Measurements from ENCODE around the gene DERA.
"Not testable (repeated sequence)": the region's sequence is repeated elsewhere in the genome, so short reads cannot be mapped to it uniquely, and the experiment has no call there.

The DERA gene

GRCh38 chr12:16016748-16017147 lies 105.6 kb downstream of the DERA start:
- DNase-seq = no peak

- DNase-seq = no peak
Measured at GRCh38 chr12:16018306-16018705, 107.2 kb downstream of the DERA start.

- DNase-seq = no peak
Measured at GRCh38 chr12:16019136-16019535, 108.0 kb downstream of the DERA start.

- no peak for DNase-seq
Measured at GRCh38 chr12:16020031-16020430, 108.9 kb downstream of the DERA start.

- no peak for DNase-seq
Measured at GRCh38 chr12:16021026-16021425, 109.9 kb downstream of the DERA start.

GRCh38 chr12:16021676-16022075 lies 110.5 kb downstream of the DERA start:
- no peak for DNase-seq

GRCh38 chr12:16027002-16027401 lies 115.9 kb downstream of the DERA start:
- DNase-seq = no peak

GRCh38 chr12:16030744-16031143 lies 119.6 kb downstream of the DERA start:
- no peak for DNase-seq

- DNase-seq = no peak
Measured at GRCh38 chr12:16034136-16034817, 123.1 kb downstream of the DERA start.

GRCh38 chr12:16036073-16036472 lies 124.9 kb downstream of the DERA start:
- no peak for DNase-seq

GRCh38 chr12:16037533-16037932 lies 126.4 kb downstream of the DERA start:
- no peak for DNase-seq

- no peak for DNase-seq
Measured at GRCh38 chr12:16043480-16043879, 132.3 kb downstream of the DERA start.

- no peak for DNase-seq
Measured at GRCh38 chr12:16046266-16046665, 135.1 kb downstream of the DERA start.

GRCh38 chr12:16048511-16048910 lies 137.4 kb downstream of the DERA start:
- no peak for DNase-seq

- DNase-seq = no peak
Measured at GRCh38 chr12:16056910-16057309, 145.8 kb downstream of the DERA start.

- not testable (repeated sequence) for DNase-seq
Measured at GRCh38 chr12:16057351-16057751, 146.2 kb downstream of the DERA start.

GRCh38 chr12:16062611-16063010 lies 151.5 kb downstream of the DERA start:
- DNase-seq = no peak

GRCh38 chr12:16063726-16064125 lies 152.6 kb downstream of the DERA start:
- no peak for DNase-seq

- DNase-seq = no peak
Measured at GRCh38 chr12:16070113-16070512, 159.0 kb downstream of the DERA start.

GRCh38 chr12:16072678-16073077 lies 161.5 kb downstream of the DERA start:
- DNase-seq = no peak

GRCh38 chr12:16074894-16075293 lies 163.8 kb downstream of the DERA start:
- no peak for DNase-seq

GRCh38 chr12:16075887-16076286 lies 164.8 kb downstream of the DERA start:
- DNase-seq = no peak

- no peak for DNase-seq
Measured at GRCh38 chr12:16076557-16076956, 165.4 kb downstream of the DERA start.

GRCh38 chr12:16076970-16077522 lies 165.9 kb downstream of the DERA start:
- DNase-seq = no peak

GRCh38 chr12:16086462-16086861 lies 175.3 kb downstream of the DERA start:
- DNase-seq = no peak

Data from activated CD4-positive, alpha-beta T cell treated with anti-CD3 and anti-CD28 coated beads, Interleukin-2, amount 50 U/mL, for 48 hours (primary cell).